Type B pancreatic cell (in vitro differentiated cells): ENCODE data around the gene EIF4A2. TPM values are rescaled to one million over a fixed set of nuclear protein-coding genes. Genes with fewer than 3 reads are reported as not detected.
A peak's percentile ranks its signal among the peaks of the same experiment; 100 is the strongest.

ENCODE experiments used
- DNase-seq: peaks from one replicate; pipeline ENCODE4 v3.0.0; 2021; ENCODE audit warnings: mixed read lengths; ENCODE audit not compliant: unreplicated experiment; ENCODE audit errors: extremely low spot score
- H3K27ac Mint-ChIP-seq: 2 replicates; pipeline ENCODE4 v1.8.0; 2021; ENCODE audit warnings: mild to moderate bottlenecking, mixed read lengths
- H3K27me3 Mint-ChIP-seq: 2 replicates; pipeline ENCODE4 v1.8.0; 2021; ENCODE audit warnings: mixed read lengths
- H3K36me3 Mint-ChIP-seq: 2 replicates; pipeline ENCODE4 v1.8.0; 2021; ENCODE audit warnings: mixed read lengths
- H3K4me1 Mint-ChIP-seq: one replicate; pipeline ENCODE4 v1.8.0; 2021; ENCODE audit warnings: mixed read lengths; ENCODE audit not compliant: unreplicated experiment
- H3K4me3 Mint-ChIP-seq: 2 replicates; pipeline ENCODE4 v1.8.0; 2021; ENCODE audit warnings: mild to moderate bottlenecking, mixed read lengths
- H3K9me3 Mint-ChIP-seq: 2 replicates; pipeline ENCODE4 v1.8.0; 2021; ENCODE audit warnings: mixed read lengths
- CTCF ChIP-seq: fragments of 200-600 bp; sonication (generic); conservative IDR thresholded peaks from 2 replicates; pipeline ENCODE4 v1.5.0; 2021; ENCODE audit warnings: antibody characterized with exemption, mild to moderate bottlenecking
- microRNA-seq: library from miRNA; unstranded; fragments of <30 nt; microRNA quantifications from one replicate; pipeline ENCODE4, GENCODE V29; 2020
- total RNA-seq: library from RNA; stranded (reverse); gene quantifications from 2 replicates; pipeline ENCODE4 v1.2.1, GENCODE V29; 2021; ENCODE audit warnings: low replicate concordance

The EIF4A2 gene
- total RNA-seq, 1 donor from 2014 or later: 480 TPM

- Mint-ChIP-seq H3K36me3 (no peaks in the 10 kb centered on the region), H3K4me3 (no peak overlapping the region), H3K4me1 (no peaks in the 10 kb centered on the region), H3K9me3 (no peaks in the 10 kb centered on the region), H3K27ac (no peak overlapping the region), H3K27me3 (peaks cover 71% of the 10 kb centered on the region)
- no peak for DNase-seq
- no peak for TF ChIP-seq CTCF
Observed at GRCh38 chr3:186831798-186832197, 48.4 kb downstream of the EIF4A2 start.

GRCh38 chr3:186832276-186832675 lies 48.9 kb downstream of the EIF4A2 start:
- Mint-ChIP-seq H3K36me3 (no peaks in the 10 kb centered on the region), H3K9me3 (no peaks in the 10 kb centered on the region), H3K27ac (no peak overlapping the region), H3K4me1 (no peaks in the 10 kb centered on the region), H3K27me3 (peaks cover 68% of the 10 kb centered on the region), H3K4me3 (no peak overlapping the region)
- no peak for DNase-seq
- no peak for TF ChIP-seq CTCF

Small RNA genes lying within 50 kb of the gene (microRNA-seq; reads per million reads assigned to microRNA genes)
- 9.9 reads per million, percentile 32 among the genes with 10 or more reads in this experiment for gene MIR1248

Other genes with a start within 250 kb of the EIF4A2 start
- 1.2 and 7.8 TPM in 2 replicates for gene CRYGS, start 239.2 kb upstream of the EIF4A2 start, total RNA-seq
- 11.0 and 16.6 TPM in 2 replicates for gene TBCCD1, start 216.2 kb upstream of the EIF4A2 start, total RNA-seq
- gene DNAJB11, start 212.9 kb upstream of the EIF4A2 start, total RNA-seq: 63.4 and 68.5 TPM in 2 replicates
- gene AHSG, start 170.5 kb upstream of the EIF4A2 start, total RNA-seq: 0.27 and 0.74 TPM in 2 replicates
- not detected in 2 replicates for gene FETUB, start 143.2 kb upstream of the EIF4A2 start, total RNA-seq
- not detected in 2 replicates for gene HRG, start 117.6 kb upstream of the EIF4A2 start, total RNA-seq
- gene KNG1, start 66.2 kb upstream of the EIF4A2 start, total RNA-seq: not detected in 2 replicates
- 33.6 and 64.2 TPM in 2 replicates for gene RFC4, start 22.9 kb downstream of the EIF4A2 start, total RNA-seq
- not detected in 2 replicates for gene ADIPOQ, start 59.1 kb downstream of the EIF4A2 start, total RNA-seq
- 22.3 and 51.8 TPM in 2 replicates for gene ST6GAL1, start 146.9 kb downstream of the EIF4A2 start, total RNA-seq